Fibroblast of skin of back (primary cell): ENCODE results near the gene CHIC2.
"Not testable (repeated sequence)": the region's sequence is repeated elsewhere in the genome, so short reads cannot be mapped to it uniquely, and the experiment has no call there.

Experiments used
- DNase-seq: peaks from one replicate; pipeline ENCODE4 v3.0.0-alpha.2; 2013

Gene CHIC2

GRCh38 chr4:54061067-54061466 lies 3.3 kb downstream of the CHIC2 start:
- DNase-seq = no peak

- DNase-seq = no peak
These were observed 4.3 kb downstream of the CHIC2 start for GRCh38 chr4:54060116-54060515.

- no peak for DNase-seq
These were observed 6.2 kb downstream of the CHIC2 start for GRCh38 chr4:54058171-54058570.

- no peak for DNase-seq
These were observed 8.0 kb downstream of the CHIC2 start for GRCh38 chr4:54056360-54056759.

GRCh38 chr4:54055494-54055893 lies 8.9 kb downstream of the CHIC2 start:
- no peak for DNase-seq

- no peak for DNase-seq
These were observed 9.9 kb downstream of the CHIC2 start for GRCh38 chr4:54054501-54054900.

GRCh38 chr4:54053322-54053721 lies 11.1 kb downstream of the CHIC2 start:
- not testable (repeated sequence) for DNase-seq

GRCh38 chr4:54050214-54050904 lies 14.0 kb downstream of the CHIC2 start:
- peak; percentile 67 for DNase-seq

- not testable (repeated sequence) for DNase-seq
These were observed 20.8 kb downstream of the CHIC2 start for GRCh38 chr4:54043630-54044029.

GRCh38 chr4:54041933-54042332 lies 22.5 kb downstream of the CHIC2 start:
- no peak for DNase-seq

GRCh38 chr4:54041100-54041499 lies 23.3 kb downstream of the CHIC2 start:
- no peak for DNase-seq

GRCh38 chr4:54038056-54038455 lies 26.3 kb downstream of the CHIC2 start:
- no peak for DNase-seq

GRCh38 chr4:54036184-54036583 lies 28.2 kb downstream of the CHIC2 start:
- no peak for DNase-seq

GRCh38 chr4:54032558-54033135 lies 31.8 kb downstream of the CHIC2 start:
- DNase-seq = no peak

GRCh38 chr4:54027311-54027710 lies 37.1 kb downstream of the CHIC2 start:
- no peak for DNase-seq

- no peak for DNase-seq
These were observed 38.8 kb downstream of the CHIC2 start for GRCh38 chr4:54025582-54025981.

GRCh38 chr4:54023019-54023418 lies 41.4 kb downstream of the CHIC2 start:
- DNase-seq = not testable (repeated sequence)

GRCh38 chr4:54017974-54018373 lies 46.4 kb downstream of the CHIC2 start:
- DNase-seq = no peak

- no peak for DNase-seq
These were observed 47.1 kb downstream of the CHIC2 start for GRCh38 chr4:54017308-54017707.

GRCh38 chr4:54016504-54016903 lies 47.9 kb downstream of the CHIC2 start:
- no peak for DNase-seq

- DNase-seq = no peak
These were observed 48.9 kb downstream of the CHIC2 start for GRCh38 chr4:54015423-54016030.

- no peak for DNase-seq
These were observed 49.7 kb downstream of the CHIC2 start for GRCh38 chr4:54014666-54015160.

- DNase-seq = no peak
These were observed 53.2 kb downstream of the CHIC2 start for GRCh38 chr4:54011201-54011600.

- no peak for DNase-seq
These were observed 57.6 kb downstream of the CHIC2 start for GRCh38 chr4:54006755-54007154.
